PC-9 (cell line): ENCODE results near the gene HSF5. TPM values are rescaled to one million over a fixed set of nuclear protein-coding genes. Genes with fewer than 3 reads are reported as not detected.

Experiments
- BruUV-seq: library from RNA; stranded (reverse); fragments of 400-500 nt; replicated peaks from 2 replicates; lab custom pipeline; 2021; lab: Mats Ljungman, UMichigan
- CTCF ChIA-PET: fragments of 300-600 bp; sonication (Branson Sonifier 250); formaldehyde crosslinking; loops from one replicate; lab custom pipeline; 2022; ENCODE audit warnings: antibody characterized with exemption; lab: Charles Lee
- POLR2A ChIA-PET: fragments of 300-600 bp; sonication (Branson Sonifier 250); formaldehyde crosslinking; loops from one replicate; lab custom pipeline; 2022; ENCODE audit warnings: antibody characterized with exemption; ENCODE audit not compliant: unreplicated experiment; lab: Charles Lee
- DNase-seq, 2 experiments: peaks; one replicate each; pipeline versions ENCODE4 v3.0.0 to v3.0.0-alpha.2; 2015 to 2022; ENCODE audit warnings: mixed read lengths in 1 of 2
- H2AFZ ChIP-seq: fragments of 200-600 bp; sonication (generic); 2 replicates; pipeline ENCODE4 v1.8.1; 2017; ENCODE audit warnings: antibody characterized with exemption
- H3F3A ChIP-seq: fragments of 200-600 bp; sonication (generic); 2 replicates; pipeline ENCODE4 v1.8.1; 2017; ENCODE audit warnings: antibody characterized with exemption, mild to moderate bottlenecking, low read depth; ENCODE audit not compliant: insufficient read depth
- H3K27ac ChIP-seq: fragments of 200-600 bp; sonication (generic); 2 replicates; pipeline ENCODE4 v1.6.1; 2016; ENCODE audit warnings: mixed run types
- H3K27me3 ChIP-seq: fragments of 200-600 bp; sonication (generic); 2 replicates; pipeline ENCODE4 v1.6.1; 2016; ENCODE audit warnings: low read depth, mixed run types; ENCODE audit not compliant: insufficient read depth
- H3K36me3 ChIP-seq: fragments of 200-600 bp; sonication (generic); 2 replicates; pipeline ENCODE4 v1.6.1; 2016; ENCODE audit warnings: low read depth, mixed run types
- H3K4me1 ChIP-seq: fragments of 200-600 bp; sonication (generic); replicated peaks from 2 replicates; pipeline ENCODE4 v1.6.1; 2016; ENCODE audit warnings: mixed run types; ENCODE audit not compliant: insufficient read depth
- H3K4me2 ChIP-seq: fragments of 200-600 bp; sonication (generic); 2 replicates; pipeline ENCODE4 v1.6.1; 2017; ENCODE audit warnings: mixed run types
- H3K4me3 ChIP-seq: fragments of 200-600 bp; sonication (generic); 2 replicates; pipeline ENCODE4 v1.6.1; 2016; ENCODE audit warnings: mixed run types
- H3K79me2 ChIP-seq: fragments of 200-600 bp; sonication (generic); 2 replicates; pipeline ENCODE4 v1.6.1; 2017; ENCODE audit warnings: low read depth, mixed run types
- H3K9me2 ChIP-seq: fragments of 200-600 bp; sonication (generic); 2 replicates; pipeline ENCODE4 v1.8.1; 2017; ENCODE audit warnings: mild to moderate bottlenecking; ENCODE audit not compliant: insufficient read depth
- H3K9me3 ChIP-seq: fragments of 200-600 bp; sonication (generic); 2 replicates; pipeline ENCODE4 v1.8.1; 2016; ENCODE audit warnings: low read depth; ENCODE audit not compliant: insufficient read depth
- H4K20me1 ChIP-seq: fragments of 200-600 bp; sonication (generic); 2 replicates; pipeline ENCODE4 v1.8.1; 2017; ENCODE audit not compliant: insufficient read depth
- CTCF ChIP-seq: fragments of 200-600 bp; sonication (generic); conservative IDR thresholded peaks from 2 replicates; pipeline ENCODE4 v1.6.1; 2017; ENCODE audit warnings: mixed run types, antibody characterized with exemption, mild to moderate bottlenecking, moderate library complexity
- EZH2 ChIP-seq: fragments of 200-600 bp; sonication (generic); IDR thresholded peaks from 2 replicates; pipeline ENCODE4 v1.8.0; 2017; ENCODE audit warnings: antibody characterized with exemption, low read depth
- intact Hi-C: fragments of 100-400 bp; cut with micrococcal nuclease; formaldehyde crosslinking; loops from one replicate; pipeline ENCODE4 v1.10.0; 2022; ENCODE audit not compliant: unreplicated experiment
- total RNA-seq: library from RNA; stranded (reverse); gene quantifications from 2 replicates; pipeline ENCODE4 v1.2.3, GENCODE V29; 2021

The HSF5 gene
- total RNA-seq, 1 experiment from 2014 or later: not detected

- no peak overlapping the region for H3K4me3 ChIP-seq
- no peaks in the 10 kb centered on the region for H3K9me2 ChIP-seq
- intact Hi-C loops: loop anchor here (1.0 to 2.0 kb wide), 3 partner anchors 14 to 39 kb away; partner anchors contain the start of genes RNF43 and SUPT4H1
- H3K79me2 ChIP-seq: no peaks in the 10 kb centered on the region
- peaks cover 60% of the 10 kb centered on the region for H3K4me1 ChIP-seq
- no peak for DNase-seq
- BruUV-seq: no TSS peak
- H3K36me3 ChIP-seq: no peaks in the 10 kb centered on the region
- TF ChIP-seq EZH2 (no peak), CTCF (no peak)
- peaks cover 34% of the 10 kb centered on the region for H3K27me3 ChIP-seq
- H3K4me2 ChIP-seq: peak overlapping the region; percentile 61; the same call in 1 of the 2 replicates
- POLR2A ChIA-PET: interaction anchor here (0.7 kb wide), 1 partner anchor 1476 kb away, joined by 3 read pairs; no protein-coding TSS in a partner anchor
- CTCF ChIA-PET: no interaction called here
- no peaks in the 10 kb centered on the region for H3K9me3 ChIP-seq
- H3F3A ChIP-seq: peaks cover 18% of the 10 kb centered on the region
- H4K20me1 ChIP-seq: no peaks in the 10 kb centered on the region
- no peak overlapping the region for H2AFZ ChIP-seq
- no peak overlapping the region for H3K27ac ChIP-seq
These were observed 97.3 kb downstream of the HSF5 start for GRCh38 chr17:58390884-58391283.

- CTCF ChIA-PET: interaction anchor here (0.6 kb wide), 2 partner anchors 22 to 597 kb away, joined by 3 read pairs; no protein-coding TSS in a partner anchor
- TF ChIP-seq EZH2 (no peak), CTCF (no peak)
- Histone ChIP-seq H3K4me1 (peaks cover 48% of the 10 kb centered on the region), H3K79me2 (no peaks in the 10 kb centered on the region), H3K4me2 (peak overlapping the region; percentile 40), H3F3A (peaks cover 13% of the 10 kb centered on the region), H4K20me1 (no peaks in the 10 kb centered on the region), H3K27me3 (peaks cover 52% of the 10 kb centered on the region), H3K27ac (0 out of 2 replicates have a peak overlapping the region, but pooled peaks have one; percentile 0), H3K4me3 (no peak overlapping the region), H3K36me3 (no peaks in the 10 kb centered on the region), H3K9me2 (no peaks in the 10 kb centered on the region), H2AFZ (no peak overlapping the region), H3K9me3 (no peaks in the 10 kb centered on the region)
- POLR2A ChIA-PET: no interaction called here
- no TSS peak for BruUV-seq
- intact Hi-C loops: no loop called here
- DNase-seq: peak in 1 of 2 experiments; percentile 63
These were observed 99.7 kb downstream of the HSF5 start for GRCh38 chr17:58388302-58389190.

- Histone ChIP-seq H3K9me2 (no peaks in the 10 kb centered on the region), H3K4me3 (no peak overlapping the region), H3K79me2 (no peaks in the 10 kb centered on the region), H3K9me3 (no peaks in the 10 kb centered on the region), H4K20me1 (no peaks in the 10 kb centered on the region), H2AFZ (no peak overlapping the region), H3F3A (peaks cover 13% of the 10 kb centered on the region), H3K4me2 (peak overlapping the region; percentile 40), H3K4me1 (peaks cover 48% of the 10 kb centered on the region), H3K36me3 (no peaks in the 10 kb centered on the region), H3K27ac (0 out of 2 replicates have a peak overlapping the region, but pooled peaks have one; percentile 0), H3K27me3 (peaks cover 59% of the 10 kb centered on the region)
- ChIA-PET CTCF (interaction anchor here (0.6 kb wide), 3 partner anchors 22 to 596 kb away, joined by 3 read pairs; partner anchors contain the start of gene RNF43), POLR2A (no interaction called here)
- intact Hi-C loops: no loop called here
- DNase-seq: peak; percentile 37 to 95
- no peak for TF ChIP-seq EZH2
- no peak for TF ChIP-seq CTCF
- no TSS peak for BruUV-seq
These were observed 100.4 kb downstream of the HSF5 start for GRCh38 chr17:58387834-58388233.
